HTERT RPE-1 (cell line): ENCODE measurements around the gene FRMD8.
"Not testable (repeated sequence)": the region's sequence is repeated elsewhere in the genome, so short reads cannot be mapped to it uniquely, and the experiment has no call there.

Experiments used
- in situ Hi-C: fragments of 300-500 bp; cut with MboI; formaldehyde crosslinking; loops from 4 replicates; pipeline ENCODE4 v1.14.3; 2020; ENCODE audit warnings: low sequenced_read_pairs

FRMD8 gene

DNA sequence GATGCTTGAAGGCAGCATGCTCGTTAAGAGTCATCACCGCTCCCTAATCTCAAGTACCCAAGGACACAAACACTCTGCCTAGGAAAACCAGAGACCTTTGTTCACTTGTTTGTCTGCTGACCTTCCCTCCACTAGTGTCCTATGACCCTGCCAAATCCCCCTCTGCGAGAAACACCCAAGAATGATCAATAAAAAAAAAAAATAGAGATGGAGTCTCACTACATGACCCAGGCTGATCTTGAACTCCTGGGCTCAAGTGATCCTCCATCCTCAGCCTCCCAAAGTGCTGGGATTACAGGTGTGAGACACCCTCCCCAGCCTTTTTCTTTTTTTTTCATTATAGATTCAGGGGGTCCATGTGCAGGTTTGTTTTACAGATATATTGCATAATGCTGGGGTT lies 65.8 kb downstream of the FRMD8 start:
- in situ Hi-C loops, result not testable (repeated sequence)

DNA sequence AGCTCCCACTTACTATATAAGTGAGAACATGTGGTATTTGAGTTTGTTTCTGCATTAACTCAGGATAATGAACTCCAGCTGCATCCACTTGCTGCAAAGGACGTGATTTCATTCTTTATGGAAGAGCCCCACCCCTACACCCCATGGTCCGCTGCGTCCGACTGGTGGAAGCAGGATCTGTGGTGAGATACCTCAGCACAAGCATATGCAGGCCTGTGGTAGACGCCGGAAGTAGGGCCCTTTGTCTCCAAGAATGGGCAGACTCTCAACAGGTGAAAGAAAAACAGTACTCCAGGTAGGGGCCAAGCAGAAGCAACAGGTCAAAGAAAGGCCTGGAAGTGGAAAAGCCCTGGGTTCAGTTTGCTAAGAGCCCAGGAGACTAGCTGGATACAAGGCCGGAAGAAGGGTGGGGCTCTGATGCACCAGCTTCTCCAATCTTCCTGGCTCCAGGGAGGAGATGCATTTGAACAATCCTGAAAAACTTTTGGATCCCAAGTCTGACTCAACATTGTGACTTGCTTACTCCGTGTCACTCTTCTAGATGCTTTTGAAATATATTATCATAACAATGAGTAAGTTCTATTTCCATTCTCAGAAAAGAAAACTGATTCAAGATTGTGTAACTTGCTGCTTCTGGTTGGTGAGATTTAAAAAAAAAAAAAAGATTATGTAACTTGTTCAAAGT lies 66.5 kb downstream of the FRMD8 start:
- in situ Hi-C loops, result no loop called here

DNA sequence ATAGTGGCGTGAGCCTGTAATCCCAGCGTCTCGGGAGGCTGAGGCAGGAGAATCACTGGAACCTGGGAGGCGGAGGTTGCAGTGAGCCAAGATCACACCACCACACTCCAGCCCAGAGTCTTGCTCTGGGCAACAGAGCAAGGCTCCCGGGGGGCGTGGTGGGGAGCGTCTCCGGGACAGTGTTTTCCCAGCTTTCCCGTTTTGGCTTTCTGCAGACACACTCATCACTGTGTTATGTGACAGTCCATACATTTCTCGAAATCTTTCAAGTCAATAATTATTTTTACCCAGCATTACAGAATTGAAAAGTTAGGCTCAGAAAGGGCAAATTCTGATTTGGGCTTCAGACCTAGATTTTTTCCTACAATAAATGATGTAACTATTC lies 67.9 kb downstream of the FRMD8 start:
- in situ Hi-C loops, result no loop called here

DNA sequence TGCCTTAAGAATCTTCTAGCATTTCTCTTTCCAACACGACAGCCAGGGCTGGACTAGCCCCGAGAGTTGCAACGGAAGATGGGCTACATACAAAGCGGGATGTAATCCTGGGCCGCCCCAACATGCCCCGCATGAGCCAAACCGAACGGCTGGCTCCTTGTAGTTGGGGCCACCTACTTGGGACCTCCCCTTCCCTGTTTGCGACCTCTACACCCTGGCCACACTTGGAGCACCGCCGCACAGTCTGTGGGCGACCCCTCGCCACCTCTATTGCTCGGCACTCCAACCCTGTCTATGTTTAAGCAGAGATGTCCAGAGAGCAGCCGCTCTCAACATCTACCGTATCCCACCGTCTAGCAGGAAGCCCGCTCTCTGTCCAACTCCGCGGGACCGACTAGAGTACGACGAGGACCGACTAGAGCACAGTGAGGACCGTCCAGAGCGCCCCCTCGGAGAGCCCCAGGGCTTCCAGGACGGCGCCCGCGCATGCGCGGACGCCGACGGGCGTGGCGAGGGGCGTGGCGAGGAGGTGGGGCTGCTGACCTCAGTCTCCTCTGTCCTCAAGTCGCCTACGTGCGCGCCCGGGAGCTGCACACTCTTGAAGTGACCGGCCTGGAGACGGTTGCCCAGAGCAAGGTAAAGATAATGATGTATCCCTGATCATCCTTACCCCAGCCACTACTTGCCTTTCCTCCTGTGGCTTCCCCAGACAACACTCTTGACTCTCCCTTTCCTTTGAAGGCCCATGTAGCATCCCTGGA lies 68.4 kb downstream of the FRMD8 start:
- in situ Hi-C loops, result no loop called here

DNA sequence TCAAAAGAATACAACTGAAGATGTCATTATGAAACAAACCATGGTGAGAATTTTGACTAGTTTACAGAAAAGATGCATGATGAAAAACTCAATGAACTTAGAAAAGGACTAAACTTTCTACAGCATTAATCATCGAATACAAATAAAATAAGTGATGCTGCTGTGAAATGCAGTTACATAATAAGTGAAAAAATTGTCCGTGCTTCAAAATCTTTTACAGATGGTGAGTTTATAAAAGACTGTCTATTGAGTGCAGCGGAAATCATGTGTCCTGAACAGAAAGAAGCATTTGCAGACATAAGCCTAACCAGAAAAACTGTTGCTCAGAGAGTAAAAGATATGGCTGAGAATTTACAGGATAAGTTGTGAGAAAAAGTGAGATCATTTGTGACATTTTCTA lies 70.0 kb downstream of the FRMD8 start:
- in situ Hi-C loops, result no loop called here

DNA sequence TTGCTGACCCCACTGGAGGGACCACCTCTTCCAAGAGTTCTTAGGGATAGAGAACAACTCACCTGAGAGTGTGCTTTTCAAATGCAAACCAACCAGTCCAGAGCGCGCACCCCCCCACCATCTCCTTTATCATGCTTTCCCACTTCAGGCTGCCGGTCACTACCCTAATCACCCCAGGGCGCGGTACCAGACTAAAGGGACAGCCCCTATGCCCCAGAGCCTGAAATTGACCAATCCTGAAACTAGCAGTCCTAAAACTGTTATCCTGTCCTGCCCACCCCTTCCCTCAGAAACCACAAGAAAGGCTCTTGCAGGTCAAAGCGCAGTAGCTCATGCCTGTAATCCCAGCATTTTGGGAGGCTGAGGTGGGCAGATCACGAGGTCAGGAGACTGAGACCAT lies 73.1 kb downstream of the FRMD8 start:
- in situ Hi-C loops, result no loop called here
